T follicular helper cell (primary cell): ENCODE data around the gene ROBO4.

Source experiments
- DNase-seq: peaks from one replicate; pipeline ENCODE4 v3.0.0-alpha.2; 2020; ENCODE audit warnings: low read depth

The ROBO4 gene

DNA sequence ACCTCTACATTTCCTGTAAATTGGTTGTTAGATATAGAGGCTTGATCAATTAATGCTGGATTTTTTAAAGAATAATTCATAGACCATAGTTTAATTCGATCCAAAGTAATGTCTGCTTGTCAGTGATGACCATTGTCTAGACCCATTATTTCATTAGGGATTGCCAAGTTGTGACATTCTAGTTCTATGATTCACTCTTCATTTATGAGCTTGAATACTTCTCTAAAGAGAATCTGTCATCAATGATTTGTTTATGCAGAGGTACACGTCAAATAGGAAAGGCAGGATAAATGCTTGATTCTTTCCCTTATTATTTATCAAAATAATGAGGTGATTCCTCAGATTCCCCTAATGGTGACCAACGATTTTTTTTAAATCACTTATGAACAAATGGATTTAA lies 56.5 kb downstream of the ROBO4 start:
- DNase-seq, result no peak

GRCh38 chr11:124840666-124841065 lies 57.0 kb downstream of the ROBO4 start:
- no peak for DNase-seq

DNA sequence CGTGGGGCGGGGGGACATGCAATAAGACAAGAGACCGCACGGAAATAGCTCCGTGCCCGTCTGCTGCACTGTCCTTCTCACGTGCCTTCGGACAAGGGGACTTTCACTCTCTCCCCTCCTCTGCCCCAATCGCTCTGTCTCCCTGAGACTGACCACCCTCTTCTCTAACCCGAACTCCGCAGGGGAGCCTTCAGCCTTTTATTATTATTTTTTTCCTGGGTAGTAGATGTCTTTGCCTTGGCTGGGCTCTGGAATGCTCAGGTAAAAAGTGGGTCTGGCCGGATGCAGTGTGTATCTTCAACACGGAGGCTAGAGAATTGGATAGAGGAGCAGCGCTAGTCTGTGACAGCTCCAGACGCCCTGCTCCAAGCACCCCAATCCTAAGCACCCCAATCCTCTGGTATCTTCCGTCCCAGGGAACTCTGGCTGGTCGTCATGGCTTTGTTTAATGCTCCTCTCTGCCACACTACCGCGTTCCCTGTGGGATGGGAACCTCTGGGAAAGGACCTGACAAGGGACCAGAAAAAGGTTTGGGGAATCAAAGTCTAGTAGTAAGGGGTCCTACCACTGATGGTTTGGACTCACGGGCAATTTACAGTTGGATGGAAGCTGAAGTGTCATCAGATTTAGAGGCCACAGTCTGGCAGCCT lies 57.6 kb downstream of the ROBO4 start:
- no peak for DNase-seq

DNA sequence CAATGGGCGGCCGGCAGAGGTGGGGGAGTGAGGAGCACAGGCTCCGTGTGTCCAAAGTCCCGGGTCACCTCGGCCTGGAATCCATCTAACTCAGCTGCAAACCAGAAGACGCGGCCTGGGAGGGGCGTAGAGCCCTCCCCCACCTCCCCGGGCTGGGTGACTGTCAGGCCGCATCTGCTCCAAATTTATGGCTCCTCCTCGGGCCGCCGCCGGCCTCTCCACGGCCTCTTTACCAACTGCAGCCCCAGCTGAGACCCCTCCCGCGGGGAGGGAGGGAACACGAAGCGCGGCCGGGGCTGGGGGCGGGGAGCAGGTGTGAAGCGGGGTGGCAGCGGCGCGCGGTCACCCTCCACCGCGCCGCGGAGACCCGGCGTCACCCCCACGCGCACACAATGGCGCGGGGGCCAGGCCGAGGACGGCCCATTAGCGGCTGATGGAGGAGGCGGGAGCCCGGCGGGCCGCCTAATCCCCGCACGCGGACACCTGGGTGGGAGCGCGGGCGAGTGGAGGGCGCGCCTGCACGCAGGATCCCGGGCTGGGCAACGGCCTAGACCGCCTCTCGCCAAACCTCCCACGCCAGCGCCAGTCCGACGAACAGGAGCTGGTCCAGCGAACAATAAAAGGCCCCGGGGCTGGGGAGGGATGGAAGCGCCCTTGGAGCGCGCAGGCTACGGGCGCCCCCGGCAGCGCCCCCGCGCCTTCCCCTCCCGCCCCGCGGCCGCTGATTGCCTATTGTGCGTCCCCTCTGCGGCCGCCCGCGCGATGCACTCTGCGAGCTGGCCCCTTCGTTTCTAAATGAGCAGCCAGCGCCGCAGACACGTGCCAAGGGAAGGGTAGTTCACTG lies 58.3 kb downstream of the ROBO4 start:
- no peak for DNase-seq

DNA sequence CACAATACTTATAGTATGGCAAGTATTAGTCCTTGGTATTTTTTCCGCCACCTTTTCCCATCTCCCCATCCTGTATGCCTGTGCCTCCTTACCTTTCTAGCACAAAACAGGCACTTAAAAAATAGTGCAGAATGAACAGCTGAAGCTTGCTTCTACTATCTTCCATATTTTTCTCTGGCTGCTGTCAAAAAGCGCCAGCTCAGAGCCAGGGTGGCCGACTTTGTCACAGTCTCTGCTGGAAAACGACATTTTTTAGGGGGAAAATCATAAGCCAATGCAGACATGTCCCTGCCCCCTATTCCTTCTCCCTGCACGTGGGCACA lies 58.9 kb downstream of the ROBO4 start:
- no peak for DNase-seq

- DNase-seq, result no peak
These were observed 60.2 kb downstream of the ROBO4 start for GRCh38 chr11:124837491-124837856.

DNA sequence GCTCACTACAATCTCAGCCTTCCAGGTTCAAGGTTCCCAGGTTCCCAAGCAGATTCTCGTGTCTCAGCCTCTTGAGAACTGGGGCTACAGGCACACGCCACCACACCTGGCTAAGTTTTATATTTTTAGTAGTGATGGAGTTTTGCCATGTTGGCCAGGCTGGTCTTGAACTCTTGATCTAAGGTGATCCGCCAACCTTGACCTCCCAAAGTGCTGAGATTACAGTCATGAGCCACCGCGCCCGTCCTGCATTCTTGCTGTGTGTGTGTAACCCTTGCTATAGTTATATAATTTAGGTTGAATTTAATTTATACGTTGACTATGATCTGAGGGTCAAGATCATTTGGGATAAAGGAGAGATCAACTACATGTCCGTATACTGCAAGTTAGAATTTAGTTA lies 61.7 kb downstream of the ROBO4 start:
- no peak for DNase-seq

DNA sequence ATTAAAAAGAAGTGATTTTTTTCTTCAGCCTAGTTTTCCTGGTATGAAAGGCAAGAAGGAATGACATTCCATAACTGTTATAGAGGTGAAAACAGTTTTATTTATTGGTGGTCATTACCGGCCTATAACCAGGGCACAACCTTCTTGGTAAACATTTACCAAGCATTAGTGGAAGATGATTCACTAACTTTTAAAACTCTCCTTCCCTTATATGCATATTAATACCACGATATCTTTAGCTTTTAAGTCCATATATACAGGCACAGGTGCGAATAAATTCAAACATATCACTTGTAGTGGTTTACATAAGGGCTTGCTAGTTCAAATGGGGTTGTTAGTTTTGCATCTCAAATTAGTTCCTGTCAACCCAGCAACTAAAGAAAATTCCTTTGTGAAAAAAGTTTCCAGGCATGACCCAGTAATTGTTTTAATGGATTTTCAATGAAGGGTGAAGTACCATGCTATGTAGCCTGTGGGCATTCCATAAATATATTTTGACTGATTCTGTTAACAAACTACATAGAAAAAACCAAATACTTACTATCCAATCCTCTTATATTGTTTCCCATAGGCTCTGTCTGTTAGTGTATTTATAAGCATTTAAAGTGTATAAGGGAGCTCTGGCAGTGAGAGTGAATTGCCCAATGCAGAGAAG lies 63.0 kb downstream of the ROBO4 start:
- no peak for DNase-seq
